Neuronal stem cell (in vitro differentiated cells): ENCODE results near the gene MKRN1.

ENCODE experiments used
- DNase-seq: peaks from one replicate; pipeline ENCODE4 v3.0.0-alpha.2; 2013; ENCODE audit warnings: low spot score
- H2AFZ ChIP-seq: one replicate; pipeline ENCODE4 v1.6.1; 2013; ENCODE audit warnings: mild to moderate bottlenecking, low read length, inconsistent platforms
- H2AK5ac ChIP-seq: 2 replicates; pipeline ENCODE4 v1.6.1; 2013; ENCODE audit warnings: low read depth, mild to moderate bottlenecking, inconsistent platforms, low read length, moderate library complexity, mixed read lengths
- H2BK120ac ChIP-seq: 2 replicates; pipeline ENCODE4 v1.6.1; 2013; ENCODE audit warnings: low read depth, mild to moderate bottlenecking, inconsistent platforms, low read length, moderate library complexity, mixed read lengths
- H2BK12ac ChIP-seq: one replicate; pipeline ENCODE4 v1.6.1; 2013; ENCODE audit warnings: low read length, inconsistent platforms
- H2BK15ac ChIP-seq: 2 replicates; pipeline ENCODE4 v1.6.1; 2013; ENCODE audit warnings: mild to moderate bottlenecking, low read length, inconsistent platforms, mixed read lengths
- H2BK5ac ChIP-seq: one replicate; pipeline ENCODE4 v1.6.1; 2013; ENCODE audit warnings: inconsistent platforms, mild to moderate bottlenecking, low read length, moderate library complexity
- H3K14ac ChIP-seq: one replicate; pipeline ENCODE4 v1.6.1; 2013; ENCODE audit warnings: low read length, inconsistent platforms
- H3K18ac ChIP-seq: 2 replicates; pipeline ENCODE4 v1.6.1; 2013; ENCODE audit warnings: low read length, inconsistent platforms
- H3K23ac ChIP-seq: 2 replicates; pipeline ENCODE4 v1.6.1; 2013; ENCODE audit warnings: low read depth, mild to moderate bottlenecking, mixed read lengths, low read length, inconsistent platforms; ENCODE audit not compliant: poor library complexity
- H3K27ac ChIP-seq: replicated peaks from 3 replicates; pipeline ENCODE4 v1.5.1; 2013; ENCODE audit warnings: low read length, inconsistent platforms
- H3K27me3 ChIP-seq, 3 experiments: 2 replicates each; pipeline ENCODE4 v1.6.1; 2013; ENCODE audit warnings: low read length in 3 of 3, mild to moderate bottlenecking in 2 of 3, inconsistent platforms in 1 of 3, low read depth in 1 of 3, mixed read lengths in 1 of 3, moderate library complexity in 1 of 3; ENCODE audit not compliant: control insufficient read depth in 3 of 3, insufficient read depth in 3 of 3
- H3K36me3 ChIP-seq, 2 donors: replicated peaks in 1 of 2; 2 replicates each; pipeline ENCODE4 v1.6.1; 2013; ENCODE audit warnings: low read length in 2 of 2; ENCODE audit not compliant: control insufficient read depth in 2 of 2, insufficient read depth in 2 of 2
- H3K4ac ChIP-seq: 2 replicates; pipeline ENCODE4 v1.6.1; 2013; ENCODE audit warnings: inconsistent platforms, mild to moderate bottlenecking, low read length, moderate library complexity
- H3K4me1 ChIP-seq, 2 donors: 1 replicate in 1 of 2; 2 replicates in 1 of 2; pipeline ENCODE4 v1.6.1; 2013; ENCODE audit warnings: low read length in 2 of 2, low read depth in 1 of 2; ENCODE audit not compliant: control insufficient read depth in 2 of 2, insufficient read depth in 1 of 2
- H3K4me2 ChIP-seq: one replicate; pipeline ENCODE4 v1.6.1; 2013; ENCODE audit warnings: mild to moderate bottlenecking, low read length, inconsistent platforms; ENCODE audit not compliant: insufficient read depth, poor library complexity, severe bottlenecking
- H3K4me3 ChIP-seq, 2 donors: 2 replicates each; pipeline ENCODE4 v1.5.1; 2013; ENCODE audit warnings: low read length in 2 of 2, mild to moderate bottlenecking in 2 of 2, inconsistent platforms in 1 of 2, moderate library complexity in 1 of 2
- H3K79me1 ChIP-seq: one replicate; pipeline ENCODE4 v1.6.1; 2013; ENCODE audit warnings: low read depth, mild to moderate bottlenecking, inconsistent platforms, low read length, moderate library complexity
- H3K9ac ChIP-seq: one replicate; pipeline ENCODE4 v1.6.1; 2013; ENCODE audit warnings: mild to moderate bottlenecking, low read depth, low read length, inconsistent platforms; ENCODE audit not compliant: poor library complexity
- H3K9me3 ChIP-seq, 2 donors: replicated peaks in 1 of 2; 2 replicates each; pipeline versions ENCODE3 to v1.6.1; 2013; ENCODE audit warnings: low read length in 2 of 2, mild to moderate bottlenecking in 2 of 2, inconsistent platforms in 1 of 2, low read depth in 1 of 2, mixed read lengths in 1 of 2, moderate library complexity in 1 of 2; ENCODE audit not compliant: control insufficient read depth in 2 of 2, insufficient read depth in 1 of 2
- H4K8ac ChIP-seq: one replicate; pipeline ENCODE4 v1.6.1; 2013; ENCODE audit warnings: low read depth, mild to moderate bottlenecking, inconsistent platforms, low read length, moderate library complexity
- H4K91ac ChIP-seq: one replicate; pipeline ENCODE4 v1.6.1; 2013; ENCODE audit warnings: low read length, low read depth, mild to moderate bottlenecking, inconsistent platforms; ENCODE audit not compliant: poor library complexity
- WGBS, 2 donors: extraction: QIAGEN DNeasy Blood & Tissue Kit; methylation state at CpG; one replicate each; pipeline ENCODE4 v1.1.7; 2013; ENCODE audit warnings: missing lambda C conversion rate in 2 of 2, mixed read lengths in 1 of 2; ENCODE audit not compliant: insufficient read length in 2 of 2, insufficient replicate concordance in 1 of 2; ENCODE audit errors: extremely low coverage in 2 of 2; 5-methylcytosine and 5-hydroxymethylcytosine counted together

MKRN1 gene

DNA sequence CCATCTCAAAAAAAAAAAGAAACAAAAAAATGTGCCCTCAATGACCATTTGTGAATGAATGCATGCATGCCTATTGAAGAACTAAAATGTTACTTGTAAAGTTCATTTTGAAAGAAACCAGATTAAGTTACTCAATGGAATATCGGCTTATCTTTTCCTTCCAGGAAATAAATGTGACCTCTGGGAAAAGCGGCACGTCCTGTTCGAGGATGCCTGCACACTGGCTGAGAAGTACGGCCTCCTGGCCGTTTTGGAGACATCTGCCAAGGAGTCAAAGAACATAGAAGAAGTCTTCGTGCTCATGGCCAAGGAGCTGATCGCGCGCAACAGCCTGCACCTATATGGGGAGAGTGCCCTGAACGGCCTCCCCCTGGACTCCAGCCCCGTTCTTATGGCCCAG is 53.6 kb downstream of the MKRN1 start:
- WGBS, 2 donors: no CpG with 5 or more reads among the region's 12 CpGs
- H3K27me3 ChIP-seq: peaks cover 0 to 7% (median 0%) of the 10 kb centered on the region in 3 experiments
- H3K4me1 ChIP-seq: no peaks in the 10 kb centered on the region
- no peak overlapping the region for H3K27ac ChIP-seq
- no peaks in the 10 kb centered on the region for H3K79me1 ChIP-seq
- peak overlapping the region; percentile 75 for H2BK5ac ChIP-seq
- H2BK15ac ChIP-seq: no peak overlapping the region
- H4K8ac ChIP-seq: no peak overlapping the region
- H3K9ac ChIP-seq: no peak overlapping the region
- H3K4ac ChIP-seq: no peak overlapping the region
- H2AK5ac ChIP-seq: no peak overlapping the region
- H3K14ac ChIP-seq: no peak overlapping the region
- H3K4me2 ChIP-seq: no peak overlapping the region
- H3K4me3 ChIP-seq: no peak overlapping the region
- H3K9me3 ChIP-seq: peaks cover 1 to 3% of the 10 kb centered on the region in 2 donors
- H2AFZ ChIP-seq: peak overlapping the region; percentile 36
- H3K23ac ChIP-seq: peak overlapping the region; percentile 65
- no peak overlapping the region for H4K91ac ChIP-seq
- no peak for DNase-seq
- H2BK12ac ChIP-seq: no peak overlapping the region
- H3K36me3 ChIP-seq: no peaks in the 10 kb centered on the region
- H3K18ac ChIP-seq: peak overlapping the region; percentile 57
- H2BK120ac ChIP-seq: no peak overlapping the region

DNA sequence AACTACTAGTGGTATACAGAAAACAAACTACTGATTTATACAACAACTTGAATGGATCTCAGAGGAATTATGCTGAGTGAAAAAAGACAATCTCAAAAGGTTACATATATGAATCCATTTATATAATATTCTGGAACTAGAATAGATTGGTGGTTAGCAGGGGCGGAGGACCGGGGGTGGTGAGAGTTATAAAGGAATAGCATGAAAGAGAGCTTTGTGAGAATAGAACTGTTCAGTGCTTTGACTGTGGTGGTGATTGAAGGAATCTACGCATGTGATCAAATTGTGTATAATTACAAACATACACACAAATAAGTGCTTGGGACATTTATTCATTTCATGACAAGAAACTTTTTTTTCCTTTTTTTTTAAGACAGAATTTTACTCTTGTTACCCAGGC is 55.8 kb downstream of the MKRN1 start:
- Histone ChIP-seq H2AK5ac (no peak overlapping the region), H4K91ac (no peak overlapping the region), H3K23ac (no peak overlapping the region), H2BK5ac (no peak overlapping the region), H3K4me1 (no peaks in the 10 kb centered on the region), H3K14ac (no peak overlapping the region), H2AFZ (no peak overlapping the region), H3K4me2 (no peak overlapping the region), H3K9me3 (peaks cover 0 to 3% of the 10 kb centered on the region in 2 donors), H3K79me1 (no peaks in the 10 kb centered on the region), H2BK120ac (no peak overlapping the region), H4K8ac (no peak overlapping the region), H3K4me3 (no peak overlapping the region), H3K18ac (no peak overlapping the region), H3K9ac (no peak overlapping the region), H3K36me3 (no peaks in the 10 kb centered on the region), H2BK15ac (no peak overlapping the region), H3K4ac (no peak overlapping the region), H3K27me3 (peaks cover 0 to 10% (median 0%) of the 10 kb centered on the region in 3 experiments), H2BK12ac (no peak overlapping the region), H3K27ac (no peak overlapping the region)
- no peak for DNase-seq
- WGBS, 2 donors: no CpG with 5 or more reads among the region's 3 CpGs

- H2AK5ac ChIP-seq: no peak overlapping the region
Observed at GRCh38 chr7:140421521-140421920, 57.8 kb downstream of the MKRN1 start.

DNA sequence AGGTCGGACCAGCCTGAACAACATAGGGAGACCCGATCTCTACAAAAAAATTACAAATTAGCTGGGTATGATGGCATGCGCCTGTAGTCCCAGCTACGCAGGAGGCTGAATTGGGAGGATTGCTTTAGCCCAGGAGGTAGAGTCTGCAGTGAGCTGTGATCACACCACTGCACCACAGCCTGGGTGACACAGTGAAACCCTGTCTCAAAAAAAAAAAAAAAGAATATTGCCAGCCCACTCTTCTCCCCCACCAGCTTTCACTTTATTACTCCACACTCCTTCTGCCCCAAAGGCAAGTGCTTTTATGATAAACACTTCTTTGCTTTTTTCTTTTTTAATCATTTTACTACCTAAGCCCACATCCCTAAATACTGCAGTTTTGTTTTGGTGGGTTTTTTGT is 60.7 kb downstream of the MKRN1 start:
- no peak overlapping the region for H2BK120ac ChIP-seq
- H2BK5ac ChIP-seq: no peak overlapping the region
- no peaks in the 10 kb centered on the region for H3K79me1 ChIP-seq
- H2BK15ac ChIP-seq: no peak overlapping the region
- H2AFZ ChIP-seq: no peak overlapping the region
- H3K14ac ChIP-seq: no peak overlapping the region
- H3K23ac ChIP-seq: no peak overlapping the region
- H3K36me3 ChIP-seq: no peaks in the 10 kb centered on the region
- H2BK12ac ChIP-seq: no peak overlapping the region
- no peak overlapping the region for H3K4me3 ChIP-seq
- H3K27ac ChIP-seq: no peak overlapping the region
- H3K9me3 ChIP-seq: no peaks in the 10 kb centered on the region
- H3K27me3 ChIP-seq: peaks cover 0 to 3% (median 0%) of the 10 kb centered on the region in 3 experiments
- no peak overlapping the region for H2AK5ac ChIP-seq
- H3K9ac ChIP-seq: no peak overlapping the region
- H4K8ac ChIP-seq: no peak overlapping the region
- WGBS, 2 donors: no CpG with 5 or more reads among the region's 4 CpGs
- H4K91ac ChIP-seq: no peak overlapping the region
- no peak overlapping the region for H3K18ac ChIP-seq
- DNase-seq: no peak
- no peak overlapping the region for H3K4ac ChIP-seq
- H3K4me2 ChIP-seq: no peak overlapping the region
- peaks cover 0 to 3% of the 10 kb centered on the region in 2 donors for H3K4me1 ChIP-seq

More at GRCh38 chr7:140421521-140421920, 57.8 kb downstream of the MKRN1 start:
- Histone ChIP-seq H3K4me3 (no peak overlapping the region), H3K4me1 (no peaks in the 10 kb centered on the region), H4K91ac (no peak overlapping the region), H2AFZ (no peak overlapping the region), H3K14ac (no peak overlapping the region), H3K27me3 (peaks cover 0 to 9% (median 0%) of the 10 kb centered on the region in 3 experiments), H2BK5ac (no peak overlapping the region), H2BK120ac (no peak overlapping the region), H3K9ac (no peak overlapping the region), H3K23ac (no peak overlapping the region), H3K18ac (no peak overlapping the region), H3K79me1 (no peaks in the 10 kb centered on the region), H3K4me2 (no peak overlapping the region), H2BK12ac (no peak overlapping the region), H3K36me3 (no peaks in the 10 kb centered on the region), H2BK15ac (no peak overlapping the region), H3K4ac (no peak overlapping the region), H3K9me3 (peaks cover 0 to 3% of the 10 kb centered on the region in 2 donors), H4K8ac (no peak overlapping the region), H3K27ac (no peak overlapping the region)
- DNase-seq: no peak
- WGBS, 2 donors: no CpG with 5 or more reads among the region's 2 CpGs
